Measurements from ENCODE around the gene VTI1A.
A peak's percentile ranks its signal among the peaks of the same experiment; 100 is the strongest.
"Not testable (repeated sequence)": the region's sequence is repeated elsewhere in the genome, so short reads cannot be mapped to it uniquely, and the experiment has no call there.

Gene VTI1A

DNA sequence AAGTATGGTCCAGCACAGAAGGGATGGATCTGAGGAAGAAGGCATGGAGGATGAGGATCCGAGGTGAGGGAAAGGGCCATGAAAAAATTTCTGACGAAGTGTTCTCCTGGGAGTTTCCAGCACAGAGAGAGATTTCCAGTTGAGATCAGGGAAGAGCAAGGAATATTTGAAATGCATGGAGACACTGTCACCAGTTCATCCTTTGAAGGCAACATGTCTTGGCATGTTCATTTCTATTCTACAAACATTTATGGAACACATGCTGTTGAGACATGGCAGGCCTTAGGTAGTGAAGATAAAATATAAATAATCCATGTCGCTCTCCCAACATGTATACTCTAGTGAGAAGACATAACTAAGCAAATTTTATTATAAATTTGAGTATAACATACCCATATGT is 269.1 kb downstream of the VTI1A start:
- Histone ChIP-seq H3K9ac (ENCODE audit: low read length) (no peak overlapping the region), H3K4me1 (ENCODE audit: control insufficient read depth, low read depth, low read length) (peaks cover 15% of the 10 kb centered on the region), H3K27me3 (ENCODE audit: control insufficient read depth, insufficient read depth, low read length) (no peaks in the 10 kb centered on the region), H3K36me3 (ENCODE audit: control insufficient read depth, low read depth, low read length) (no peaks in the 10 kb centered on the region), H3K27ac (ENCODE audit: low read length) (no peak overlapping the region), H3K9me3 (ENCODE audit: control insufficient read depth, low read depth, low read length) (no peaks in the 10 kb centered on the region), H3K4me3 (ENCODE audit: low read length) (no peak overlapping the region)

DNA sequence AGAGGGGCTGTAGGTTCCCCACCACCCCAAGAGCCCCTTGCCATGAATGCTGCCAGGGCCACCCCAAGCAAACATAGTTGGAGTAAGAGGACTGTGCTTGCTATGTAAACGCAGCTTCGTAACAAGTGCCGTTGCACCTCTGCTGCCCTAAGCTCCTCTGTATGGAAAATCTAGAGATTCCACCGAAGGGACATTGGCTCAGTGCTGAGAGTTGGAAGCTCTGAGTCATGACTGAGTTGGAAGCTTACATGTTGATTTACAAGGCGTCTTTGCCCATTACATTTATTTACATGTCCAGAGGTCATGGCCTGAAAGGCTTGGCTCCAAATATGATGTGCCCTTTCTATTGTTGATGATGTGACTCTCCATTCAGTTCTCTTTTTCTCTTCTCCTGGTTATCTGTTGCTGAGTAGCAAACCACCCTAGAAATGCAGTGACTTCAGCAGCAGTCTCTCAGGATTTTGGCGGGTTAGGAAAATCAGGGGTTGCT is 270.0 kb downstream of the VTI1A start:
- H3K4me3 ChIP-seq (ENCODE audit: low read length): no peak overlapping the region
- no peaks in the 10 kb centered on the region for H3K27me3 ChIP-seq (ENCODE audit: control insufficient read depth, insufficient read depth, low read length)
- H3K36me3 ChIP-seq (ENCODE audit: control insufficient read depth, low read depth, low read length): no peaks in the 10 kb centered on the region
- H3K27ac ChIP-seq (ENCODE audit: low read length): no peak overlapping the region
- peaks cover 15% of the 10 kb centered on the region for H3K4me1 ChIP-seq (ENCODE audit: control insufficient read depth, low read depth, low read length)
- H3K9me3 ChIP-seq (ENCODE audit: control insufficient read depth, low read depth, low read length): no peaks in the 10 kb centered on the region
- no peak overlapping the region for H3K9ac ChIP-seq (ENCODE audit: low read length)

DNA sequence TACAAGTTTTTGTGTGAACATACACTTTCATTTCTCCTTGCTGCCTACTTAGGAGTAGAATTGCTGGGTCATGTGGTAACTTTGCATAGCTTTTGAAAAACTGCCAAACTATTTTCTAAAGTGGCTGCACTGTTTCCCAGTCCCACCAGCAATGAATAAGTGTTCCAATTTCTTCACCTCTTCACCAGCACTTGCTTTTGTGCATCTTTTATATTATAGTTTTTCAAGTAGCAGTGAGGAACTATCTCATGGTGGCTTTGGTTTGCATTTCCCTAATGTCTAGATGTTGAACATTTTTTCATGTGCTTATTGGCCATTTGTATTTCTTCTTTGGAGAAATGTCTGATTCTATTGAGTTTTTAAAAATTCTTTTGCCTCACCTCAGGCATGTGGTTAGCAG is 273.2 kb downstream of the VTI1A start:
- Histone ChIP-seq H3K4me3 (ENCODE audit: low read length) (no peak overlapping the region), H3K27ac (ENCODE audit: low read length) (no peak overlapping the region), H3K9me3 (ENCODE audit: control insufficient read depth, low read depth, low read length) (no peaks in the 10 kb centered on the region), H3K9ac (ENCODE audit: low read length) (no peak overlapping the region), H3K36me3 (ENCODE audit: control insufficient read depth, low read depth, low read length) (no peaks in the 10 kb centered on the region), H3K4me1 (ENCODE audit: control insufficient read depth, low read depth, low read length) (peaks cover 18% of the 10 kb centered on the region), H3K27me3 (ENCODE audit: control insufficient read depth, insufficient read depth, low read length) (no peaks in the 10 kb centered on the region)

DNA sequence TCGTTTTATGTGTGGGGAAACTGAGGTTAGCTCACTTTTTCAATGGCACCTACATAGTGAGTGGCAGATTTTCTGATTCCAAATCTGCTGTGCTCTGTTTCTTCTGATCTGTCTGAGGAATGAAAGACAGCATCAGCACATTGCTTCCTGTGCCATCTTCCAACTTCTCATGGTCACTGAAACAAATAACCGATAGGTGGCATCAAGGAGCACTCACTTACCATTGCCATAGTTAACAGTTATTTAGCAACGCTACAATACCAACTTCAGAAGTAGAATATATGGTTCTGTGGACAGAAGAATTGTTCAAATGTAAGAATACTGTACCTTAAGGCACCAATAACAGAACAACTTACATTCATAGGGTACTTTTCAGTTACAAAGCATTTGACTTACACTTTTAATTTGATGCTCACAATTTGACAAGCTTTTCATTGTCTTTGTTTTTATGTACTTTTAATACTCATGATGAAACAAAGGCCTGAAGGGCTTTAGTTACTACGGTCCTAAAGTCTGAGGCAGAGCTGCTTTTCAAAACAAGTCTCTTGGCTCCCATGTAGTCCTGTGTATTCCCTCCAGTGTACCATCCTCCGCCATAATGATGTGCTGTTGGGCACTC is 274.2 kb downstream of the VTI1A start:
- Histone ChIP-seq H3K9me3 (ENCODE audit: control insufficient read depth, low read depth, low read length) (no peaks in the 10 kb centered on the region), H3K4me1 (ENCODE audit: control insufficient read depth, low read depth, low read length) (peaks cover 18% of the 10 kb centered on the region), H3K27me3 (ENCODE audit: control insufficient read depth, insufficient read depth, low read length) (no peaks in the 10 kb centered on the region), H3K27ac (ENCODE audit: low read length) (no peak overlapping the region), H3K4me3 (ENCODE audit: low read length) (no peak overlapping the region), H3K36me3 (ENCODE audit: control insufficient read depth, low read depth, low read length) (no peaks in the 10 kb centered on the region), H3K9ac (ENCODE audit: low read length) (no peak overlapping the region)

DNA sequence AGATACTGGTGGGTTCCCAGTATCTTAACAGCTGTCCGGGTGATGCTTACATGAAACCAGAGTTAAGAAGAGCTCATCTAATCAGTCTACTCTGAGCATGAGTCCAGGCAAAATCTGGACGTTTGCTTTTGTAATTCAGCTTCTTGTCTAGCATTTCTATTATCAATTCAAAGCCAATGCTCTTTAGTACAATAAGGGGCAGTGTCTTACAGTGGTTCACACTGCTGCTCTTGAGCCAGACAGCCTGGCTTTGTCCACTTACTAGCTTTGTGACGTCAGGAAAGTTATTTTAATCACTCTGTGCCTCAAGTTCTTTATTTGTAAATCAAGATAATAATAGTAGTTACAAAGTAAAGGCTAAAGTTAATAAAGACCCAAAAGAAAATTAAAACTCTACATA is 275.7 kb downstream of the VTI1A start:
- no peak overlapping the region for H3K9ac ChIP-seq (ENCODE audit: low read length)
- no peak overlapping the region for H3K27ac ChIP-seq (ENCODE audit: low read length)
- no peak overlapping the region for H3K4me3 ChIP-seq (ENCODE audit: low read length)
- no peaks in the 10 kb centered on the region for H3K27me3 ChIP-seq (ENCODE audit: control insufficient read depth, insufficient read depth, low read length)
- H3K36me3 ChIP-seq (ENCODE audit: control insufficient read depth, low read depth, low read length): no peaks in the 10 kb centered on the region
- H3K9me3 ChIP-seq (ENCODE audit: control insufficient read depth, low read depth, low read length): no peaks in the 10 kb centered on the region
- H3K4me1 ChIP-seq (ENCODE audit: control insufficient read depth, low read depth, low read length): peaks cover 20% of the 10 kb centered on the region

DNA sequence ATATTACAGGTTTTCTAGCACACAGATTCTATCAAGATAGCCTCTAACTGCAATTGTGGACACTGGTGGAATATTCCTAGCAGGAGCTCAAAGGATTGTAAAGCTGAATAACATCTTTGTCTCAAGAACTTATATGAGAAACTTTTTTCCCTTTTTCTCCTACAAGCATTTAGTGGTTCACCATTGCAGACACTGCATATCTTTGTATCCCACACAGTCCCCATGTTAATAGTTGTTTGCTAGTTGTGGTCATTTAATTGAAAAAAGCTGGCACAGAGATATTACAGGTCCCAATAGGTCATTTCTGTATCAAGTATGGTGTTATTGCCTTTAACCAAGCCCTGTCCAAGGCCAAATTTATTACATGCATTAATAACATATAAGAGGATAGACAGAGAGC is 276.9 kb downstream of the VTI1A start:
- no peaks in the 10 kb centered on the region for H3K36me3 ChIP-seq (ENCODE audit: control insufficient read depth, low read depth, low read length)
- peaks cover 20% of the 10 kb centered on the region for H3K4me1 ChIP-seq (ENCODE audit: control insufficient read depth, low read depth, low read length)
- H3K27ac ChIP-seq (ENCODE audit: low read length): no peak overlapping the region
- H3K9me3 ChIP-seq (ENCODE audit: control insufficient read depth, low read depth, low read length): no peaks in the 10 kb centered on the region
- no peaks in the 10 kb centered on the region for H3K27me3 ChIP-seq (ENCODE audit: control insufficient read depth, insufficient read depth, low read length)
- no peak overlapping the region for H3K4me3 ChIP-seq (ENCODE audit: low read length)
- no peak overlapping the region for H3K9ac ChIP-seq (ENCODE audit: low read length)

DNA sequence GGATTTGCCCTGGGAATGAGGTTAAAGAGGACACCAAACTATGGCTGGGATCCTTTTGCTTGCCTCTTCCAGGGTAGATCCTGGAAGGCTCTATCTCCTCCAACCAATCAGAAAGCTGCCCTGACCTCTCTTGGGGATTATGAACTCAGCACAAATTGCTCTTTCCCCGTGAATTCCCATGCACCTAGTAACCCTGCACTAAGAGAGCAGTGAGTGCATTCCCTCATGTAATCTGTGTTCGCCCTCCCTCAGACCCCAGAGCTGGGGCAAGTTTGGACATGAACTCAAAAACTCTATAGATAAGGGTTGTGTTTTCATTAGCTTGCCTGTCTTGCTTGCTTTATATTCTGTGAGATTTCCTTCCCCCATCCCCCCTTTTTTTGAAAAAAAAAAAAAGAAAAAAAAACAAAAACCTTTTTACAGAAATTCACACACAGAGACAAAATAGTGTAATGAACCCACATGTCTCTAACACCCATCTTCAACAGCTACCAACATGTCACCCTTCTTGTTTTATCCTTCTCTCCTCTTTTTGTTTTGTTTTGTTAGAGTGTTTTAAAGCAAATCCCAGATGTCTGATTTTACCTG is 277.5 kb downstream of the VTI1A start:
- Histone ChIP-seq H3K4me1 (ENCODE audit: control insufficient read depth, low read depth, low read length) (peaks cover 21% of the 10 kb centered on the region), H3K9me3 (ENCODE audit: control insufficient read depth, low read depth, low read length) (no peaks in the 10 kb centered on the region), H3K27me3 (ENCODE audit: control insufficient read depth, insufficient read depth, low read length) (no peaks in the 10 kb centered on the region), H3K36me3 (ENCODE audit: control insufficient read depth, low read depth, low read length) (no peaks in the 10 kb centered on the region), H3K4me3 (ENCODE audit: low read length) (no peak overlapping the region), H3K27ac (ENCODE audit: low read length) (no peak overlapping the region), H3K9ac (ENCODE audit: low read length) (no peak overlapping the region)

DNA sequence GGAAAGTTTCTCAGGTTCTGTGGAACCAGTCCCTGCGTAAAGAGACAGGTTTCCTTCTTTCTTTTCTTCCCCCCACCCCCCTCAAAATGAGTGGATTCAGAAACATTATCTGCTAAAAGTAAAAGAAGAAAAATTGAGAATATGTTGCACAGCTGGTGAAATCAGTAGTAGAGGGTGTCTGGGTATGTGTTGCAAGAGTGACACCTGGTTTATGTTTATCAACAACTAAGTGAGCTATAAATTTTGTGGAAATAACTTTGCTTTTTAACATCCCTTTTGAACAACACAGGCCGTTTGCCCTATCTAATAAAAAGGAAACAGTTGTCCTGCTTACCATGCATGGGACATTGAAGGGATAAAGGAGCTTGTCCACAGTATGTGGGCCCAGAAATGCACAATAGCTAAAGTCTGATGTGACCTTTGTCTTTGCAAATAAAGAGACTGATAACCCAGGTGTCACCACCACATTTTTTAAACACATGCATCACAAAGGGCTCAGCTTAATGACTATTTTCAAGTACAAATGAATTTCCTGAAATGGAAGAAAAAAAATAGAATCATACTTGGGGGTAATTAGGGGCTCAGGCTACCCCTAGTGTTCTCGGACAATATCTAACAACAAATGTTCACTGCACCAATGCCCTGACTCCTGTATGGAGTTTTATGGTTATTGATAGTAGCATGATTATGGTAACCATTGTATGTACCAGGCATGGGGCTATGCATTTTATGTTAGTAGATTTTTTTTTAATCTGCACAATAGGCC is 281.3 kb downstream of the VTI1A start:
- Histone ChIP-seq H3K36me3 (ENCODE audit: control insufficient read depth, low read depth, low read length) (no peaks in the 10 kb centered on the region), H3K4me3 (ENCODE audit: low read length) (no peak overlapping the region), H3K9me3 (ENCODE audit: control insufficient read depth, low read depth, low read length) (no peaks in the 10 kb centered on the region), H3K4me1 (ENCODE audit: control insufficient read depth, low read depth, low read length) (peaks cover 43% of the 10 kb centered on the region), H3K9ac (ENCODE audit: low read length) (no peak overlapping the region), H3K27me3 (ENCODE audit: control insufficient read depth, insufficient read depth, low read length) (no peaks in the 10 kb centered on the region), H3K27ac (ENCODE audit: low read length) (no peak overlapping the region)

DNA sequence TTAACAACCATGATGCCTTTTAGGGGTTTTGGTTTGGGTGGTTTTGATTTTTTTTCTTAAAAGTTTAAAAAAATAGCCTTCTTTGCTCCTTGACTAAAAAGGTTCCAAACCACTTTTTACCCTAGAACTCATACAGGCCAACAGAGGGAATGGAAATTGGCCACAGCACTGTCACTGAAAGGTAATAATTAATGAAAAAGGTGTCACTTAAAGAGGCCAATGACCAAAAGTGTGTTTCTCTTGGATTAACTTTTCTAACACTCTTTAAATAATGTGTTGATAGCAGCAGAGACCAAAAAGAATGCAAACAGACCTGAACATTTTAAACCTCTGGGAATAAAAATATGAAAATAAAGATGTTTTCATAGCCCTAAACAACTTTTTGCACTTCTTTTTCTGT is 282.0 kb downstream of the VTI1A start:
- no peak overlapping the region for H3K4me3 ChIP-seq (ENCODE audit: low read length)
- H3K27me3 ChIP-seq (ENCODE audit: control insufficient read depth, insufficient read depth, low read length): no peaks in the 10 kb centered on the region
- no peak overlapping the region for H3K9ac ChIP-seq (ENCODE audit: low read length)
- H3K27ac ChIP-seq (ENCODE audit: low read length): no peak overlapping the region
- no peaks in the 10 kb centered on the region for H3K9me3 ChIP-seq (ENCODE audit: control insufficient read depth, low read depth, low read length)
- H3K4me1 ChIP-seq (ENCODE audit: control insufficient read depth, low read depth, low read length): peaks cover 44% of the 10 kb centered on the region
- no peaks in the 10 kb centered on the region for H3K36me3 ChIP-seq (ENCODE audit: control insufficient read depth, low read depth, low read length)

DNA sequence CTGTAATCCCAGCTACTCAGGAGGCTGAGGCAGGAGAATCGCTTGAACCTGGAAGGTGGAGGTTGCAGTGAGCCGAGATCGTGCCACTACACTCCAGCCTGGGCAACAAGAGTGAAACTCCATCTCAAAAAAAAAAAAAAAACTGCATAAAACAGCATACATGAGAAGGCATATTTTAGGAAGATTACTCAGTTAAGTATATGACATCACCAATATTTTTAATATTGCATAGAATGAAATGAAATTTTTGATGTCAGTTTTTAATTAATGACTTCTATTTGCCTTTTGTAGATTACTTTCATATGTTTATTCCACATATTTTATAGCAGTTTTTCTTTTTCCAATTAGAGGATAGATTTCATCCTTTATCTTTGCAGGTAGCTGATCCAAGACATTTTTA is 284.4 kb downstream of the VTI1A start:
- not testable (repeated sequence) for H3K36me3 ChIP-seq (ENCODE audit: control insufficient read depth, low read depth, low read length); H3K9me3 ChIP-seq (ENCODE audit: control insufficient read depth, low read depth, low read length); H3K9ac ChIP-seq (ENCODE audit: low read length); H3K27me3 ChIP-seq (ENCODE audit: control insufficient read depth, insufficient read depth, low read length); H3K4me3 ChIP-seq (ENCODE audit: low read length); H3K27ac ChIP-seq (ENCODE audit: low read length)
- H3K4me1 ChIP-seq (ENCODE audit: control insufficient read depth, low read depth, low read length): peaks cover 38% of the 10 kb centered on the region

DNA sequence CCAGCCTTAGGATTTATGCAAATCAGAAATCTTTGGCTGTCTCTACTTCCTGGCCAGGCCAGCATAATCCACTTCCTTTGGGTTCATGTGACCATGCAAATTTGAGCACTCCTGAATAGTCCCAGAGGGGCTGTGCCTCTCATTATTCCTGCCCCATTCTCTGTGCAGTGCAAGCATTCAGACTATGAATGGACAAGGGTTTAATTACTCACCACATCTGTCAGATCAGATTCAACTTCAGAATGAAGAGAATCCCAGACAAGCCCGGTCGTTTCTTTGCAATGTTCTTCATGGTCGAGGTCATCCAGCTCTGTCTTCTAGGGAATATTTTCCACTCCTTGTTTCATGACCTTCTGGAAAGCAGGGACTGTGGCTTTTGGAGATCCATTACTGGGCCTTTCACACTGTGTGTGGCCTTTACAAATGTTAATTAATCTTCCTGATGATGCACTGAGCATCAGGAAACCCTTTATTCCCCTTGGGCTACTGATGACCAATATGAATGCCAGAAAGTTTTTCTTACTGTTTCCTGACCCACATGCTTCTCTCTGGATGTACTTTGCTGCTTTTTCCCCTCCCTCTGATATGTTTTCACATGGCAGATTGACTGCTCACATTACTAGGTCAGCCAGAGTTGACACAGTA is 285.4 kb downstream of the VTI1A start:
- Histone ChIP-seq H3K27me3 (ENCODE audit: control insufficient read depth, insufficient read depth, low read length) (no peaks in the 10 kb centered on the region), H3K27ac (ENCODE audit: low read length) (peak overlapping the region; percentile 55), H3K36me3 (ENCODE audit: control insufficient read depth, low read depth, low read length) (no peaks in the 10 kb centered on the region), H3K9ac (ENCODE audit: low read length) (no peak overlapping the region), H3K9me3 (ENCODE audit: control insufficient read depth, low read depth, low read length) (no peaks in the 10 kb centered on the region), H3K4me3 (ENCODE audit: low read length) (peak overlapping the region; percentile 1), H3K4me1 (ENCODE audit: control insufficient read depth, low read depth, low read length) (peaks cover 38% of the 10 kb centered on the region)
